T-cell (primary cell): ENCODE results near the gene PDGFC. TPM values are rescaled to one million over a fixed set of nuclear protein-coding genes. Genes with fewer than 3 reads are reported as not detected.

Experiments
- ATAC-seq, 4 experiments: fragments of 200-7000 bp in 3 of 4; fragments of 150-1000 bp in 1 of 4; cut with Tn5 transposase; replicated peaks in 1 of 4; 1 replicate in 3 of 4; 2 replicates in 1 of 4; pipeline ENCODE4 v1.10.0; 2021; ENCODE audit warnings: moderate library complexity in 3 of 4, mild to moderate bottlenecking in 2 of 4, moderate number of reproducible peaks in 1 of 4
- CTCF ChIA-PET, 2 donors: fragments of 300-600 bp; sonication (Branson Sonifier 250); formaldehyde crosslinking; loops; one replicate each; lab custom pipeline; 2022; ENCODE audit warnings: antibody characterized with exemption in 2 of 2; lab: Charles Lee
- POLR2A ChIA-PET, 2 donors: fragments of 300-600 bp; sonication (Branson Sonifier 250); formaldehyde crosslinking; loops; one replicate each; lab custom pipeline; 2022; ENCODE audit warnings: antibody characterized with exemption in 2 of 2; lab: Charles Lee
- DNase-seq, 35 experiments: peaks; one replicate each; pipeline versions ENCODE4 v3.0.0 to v3.0.0-alpha.2; 2013 to 2023
- H3K27ac ChIP-seq: one replicate; pipeline ENCODE4 v1.5.1; 2013; ENCODE audit warnings: low read length
- H3K27me3 ChIP-seq, 2 experiments: replicated peaks in 1 of 2; 1 replicate in 1 of 2; 2 replicates in 1 of 2; pipeline versions ENCODE4 v1.6.1 to v1.7.0; 2013; ENCODE audit warnings: low read length in 1 of 2, mixed read lengths in 1 of 2; ENCODE audit not compliant: control insufficient read depth in 2 of 2, insufficient read depth in 2 of 2; ENCODE audit errors: extremely low read depth in 1 of 2
- H3K36me3 ChIP-seq, 2 donors: 1 replicate in 1 of 2; 2 replicates in 1 of 2; pipeline versions ENCODE4 v1.6.1 to v1.7.0; 2013; ENCODE audit warnings: low read length in 1 of 2; ENCODE audit not compliant: control insufficient read depth in 2 of 2, insufficient read depth in 1 of 2; ENCODE audit errors: extremely low read depth in 1 of 2
- H3K4me1 ChIP-seq, 2 experiments: 1 replicate in 1 of 2; 2 replicates in 1 of 2; pipeline versions ENCODE4 v1.6.1 to v1.7.0; 2013; ENCODE audit warnings: low read length in 2 of 2, mixed read lengths in 1 of 2; ENCODE audit not compliant: insufficient read depth in 2 of 2, control insufficient read depth in 1 of 2; ENCODE audit errors: extremely low read depth in 1 of 2
- H3K4me3 ChIP-seq, 2 donors: 1 replicate in 1 of 2; 2 replicates in 1 of 2; pipeline versions ENCODE4 v1.5.1 to v1.7.0; 2013; ENCODE audit warnings: mild to moderate bottlenecking in 2 of 2, low read length in 1 of 2, moderate library complexity in 1 of 2; ENCODE audit not compliant: control insufficient read depth in 1 of 2; ENCODE audit errors: extremely low read depth in 1 of 2
- H3K9me3 ChIP-seq: 2 replicates; pipeline ENCODE4 v1.7.0; 2013
- H3K27ac Mint-ChIP-seq, 2 donors: one replicate each; pipeline ENCODE4 v1.8.0; 2020 to 2021; ENCODE audit warnings: mild to moderate bottlenecking in 2 of 2, mixed read lengths in 2 of 2
- H3K27me3 Mint-ChIP-seq, 2 donors: one replicate each; pipeline ENCODE4 v1.8.0; 2021 to 2022; ENCODE audit warnings: mixed read lengths in 2 of 2
- H3K36me3 Mint-ChIP-seq: one replicate; pipeline ENCODE4 v1.8.0; 2021; ENCODE audit warnings: mixed read lengths
- H3K4me1 Mint-ChIP-seq, 3 donors: one replicate each; pipeline ENCODE4 v1.8.0; 2020 to 2022; ENCODE audit warnings: mixed read lengths in 3 of 3, mild to moderate bottlenecking in 1 of 3
- H3K4me3 Mint-ChIP-seq, 3 donors: one replicate each; pipeline ENCODE4 v1.8.0; 2020 to 2022; ENCODE audit warnings: mild to moderate bottlenecking in 3 of 3, mixed read lengths in 3 of 3, moderate library complexity in 3 of 3
- H3K9me3 Mint-ChIP-seq, 3 donors: one replicate each; pipeline ENCODE4 v1.8.0; 2020 to 2022; ENCODE audit warnings: mixed read lengths in 3 of 3
- WGBS: methylation state at CpG from one replicate; pipeline ENCODE4 v1.1.5; 2013; ENCODE audit warnings: missing lambda C conversion rate; ENCODE audit not compliant: insufficient coverage; 5-methylcytosine and 5-hydroxymethylcytosine counted together
- total RNA-seq, 35 experiments: library from RNA in 6 of 35; stranded (reverse) in 6 of 35; fragments of 120-200 nt in 1 of 35; gene quantifications; one replicate each; pipeline versions ENCODE4 v1.2.1 to v1.2.4 and lab custom pipeline; 2013 to 2026

Gene PDGFC
- total RNA-seq, 5 donors from 2014 or later (not counting 1 experiment from before 2014, with no cell fraction given) = 0.12 to 1.5 (median 0.47) TPM

- CTCF ChIA-PET = no interaction called here
- Mint-ChIP-seq H3K27ac (no peak overlapping the region), H3K4me1 (no peaks in the 10 kb centered on the region), H3K4me3 (no peak overlapping the region), H3K9me3 (peaks cover 9 to 20% (median 12%) of the 10 kb centered on the region in 3 donors), H3K36me3 (no peaks in the 10 kb centered on the region), H3K27me3 (no peaks in the 10 kb centered on the region)
- DNase-seq = no peak
- WGBS = no CpG with 5 or more reads among the region's 6 CpGs
- no peak overlapping the region for H3K4me3 ChIP-seq
- POLR2A ChIA-PET = no interaction called here
- H3K36me3 ChIP-seq = no peaks in the 10 kb centered on the region
- no peak overlapping the region for H3K27ac ChIP-seq
- ATAC-seq = no peak
- no peaks in the 10 kb centered on the region for H3K4me1 ChIP-seq
- H3K9me3 ChIP-seq = no peaks in the 10 kb centered on the region
- no peaks in the 10 kb centered on the region for H3K27me3 ChIP-seq
Observed at GRCh38 chr4:156732634-156733033, 239.0 kb downstream of the PDGFC start.

DNA sequence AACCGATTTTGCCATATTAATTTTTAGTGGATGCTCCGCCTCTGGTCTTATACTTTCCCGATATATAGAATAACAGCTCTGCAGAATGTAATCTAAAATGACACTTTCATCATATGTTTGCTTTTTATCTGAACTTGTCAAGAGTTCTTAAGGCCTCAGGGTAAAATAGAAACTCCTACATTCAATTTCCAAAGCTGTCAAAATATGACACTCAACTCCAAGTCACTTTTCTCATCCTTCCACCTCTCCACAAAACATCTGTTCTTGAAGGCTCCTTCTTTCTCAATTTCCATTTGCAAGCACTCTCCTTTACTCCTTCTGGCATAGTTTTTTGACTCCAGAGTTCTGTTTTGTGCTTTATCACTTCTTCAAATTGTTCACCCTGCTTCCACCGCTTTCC is 242.2 kb downstream of the PDGFC start:
- no peak overlapping the region for H3K4me3 Mint-ChIP-seq
- H3K4me3 ChIP-seq = no peak overlapping the region
- no peak overlapping the region for H3K27ac Mint-ChIP-seq
- no peaks in the 10 kb centered on the region for H3K9me3 ChIP-seq
- ChIA-PET POLR2A (no interaction called here), CTCF (no interaction called here)
- no peak for DNase-seq
- no peaks in the 10 kb centered on the region for H3K4me1 Mint-ChIP-seq
- ATAC-seq = no peak
- no peaks in the 10 kb centered on the region for H3K27me3 ChIP-seq
- no peaks in the 10 kb centered on the region for H3K36me3 Mint-ChIP-seq
- H3K27ac ChIP-seq = no peak overlapping the region
- no peaks in the 10 kb centered on the region for H3K4me1 ChIP-seq
- no peaks in the 10 kb centered on the region for H3K27me3 Mint-ChIP-seq
- H3K36me3 ChIP-seq = no peaks in the 10 kb centered on the region
- no CpG with 5 or more reads among the region's 4 CpGs for WGBS
- H3K9me3 Mint-ChIP-seq = peaks cover 9 to 21% (median 12%) of the 10 kb centered on the region in 3 donors

- Mint-ChIP-seq H3K27ac (no peak overlapping the region), H3K4me3 (no peak overlapping the region), H3K4me1 (no peaks in the 10 kb centered on the region), H3K36me3 (no peaks in the 10 kb centered on the region), H3K27me3 (no peaks in the 10 kb centered on the region), H3K9me3 (peaks cover 2 to 9% (median 9%) of the 10 kb centered on the region in 3 donors)
- Histone ChIP-seq H3K4me3 (no peak overlapping the region), H3K4me1 (no peaks in the 10 kb centered on the region), H3K27me3 (no peaks in the 10 kb centered on the region), H3K27ac (no peak overlapping the region), H3K9me3 (no peaks in the 10 kb centered on the region), H3K36me3 (no peaks in the 10 kb centered on the region)
- no peak for ATAC-seq
- no peak for DNase-seq
- WGBS = 91% methylated on average over 2 of the region's 2 CpGs
- CTCF ChIA-PET = no interaction called here
- POLR2A ChIA-PET = no interaction called here
Observed at GRCh38 chr4:156725257-156725656, 246.3 kb downstream of the PDGFC start.

- ATAC-seq = no peak
- no peak overlapping the region for H3K4me3 Mint-ChIP-seq
- Histone ChIP-seq H3K4me1 (no peaks in the 10 kb centered on the region), H3K27me3 (no peaks in the 10 kb centered on the region), H3K27ac (no peak overlapping the region), H3K36me3 (no peaks in the 10 kb centered on the region), H3K4me3 (no peak overlapping the region), H3K9me3 (no peaks in the 10 kb centered on the region)
- ChIA-PET CTCF (no interaction called here), POLR2A (no interaction called here)
- no peaks in the 10 kb centered on the region for H3K4me1 Mint-ChIP-seq
- H3K27me3 Mint-ChIP-seq = no peaks in the 10 kb centered on the region
- DNase-seq = no peak
- WGBS = 76% methylated on average over 8 of the region's 11 CpGs
- H3K9me3 Mint-ChIP-seq = peaks cover 0 to 5% (median 4%) of the 10 kb centered on the region in 3 donors
- H3K36me3 Mint-ChIP-seq = no peaks in the 10 kb centered on the region
- H3K27ac Mint-ChIP-seq = no peak overlapping the region
Observed at GRCh38 chr4:156723951-156724668, 247.5 kb downstream of the PDGFC start.

- no peak for ATAC-seq
- H3K4me1 Mint-ChIP-seq = no peaks in the 10 kb centered on the region
- H3K27ac Mint-ChIP-seq = no peak overlapping the region
- ChIA-PET CTCF (no interaction called here), POLR2A (no interaction called here)
- Histone ChIP-seq H3K4me1 (no peaks in the 10 kb centered on the region), H3K9me3 (no peaks in the 10 kb centered on the region), H3K4me3 (no peak overlapping the region), H3K27ac (no peak overlapping the region), H3K36me3 (no peaks in the 10 kb centered on the region), H3K27me3 (no peaks in the 10 kb centered on the region)
- DNase-seq = no peak
- 72% methylated on average over 4 of the region's 8 CpGs for WGBS
- H3K9me3 Mint-ChIP-seq = peaks cover 2 to 8% (median 8%) of the 10 kb centered on the region in 3 donors
- no peaks in the 10 kb centered on the region for H3K27me3 Mint-ChIP-seq
- H3K4me3 Mint-ChIP-seq = no peak overlapping the region
- H3K36me3 Mint-ChIP-seq = no peaks in the 10 kb centered on the region
Observed at GRCh38 chr4:156718226-156718625, 253.4 kb downstream of the PDGFC start.

DNA sequence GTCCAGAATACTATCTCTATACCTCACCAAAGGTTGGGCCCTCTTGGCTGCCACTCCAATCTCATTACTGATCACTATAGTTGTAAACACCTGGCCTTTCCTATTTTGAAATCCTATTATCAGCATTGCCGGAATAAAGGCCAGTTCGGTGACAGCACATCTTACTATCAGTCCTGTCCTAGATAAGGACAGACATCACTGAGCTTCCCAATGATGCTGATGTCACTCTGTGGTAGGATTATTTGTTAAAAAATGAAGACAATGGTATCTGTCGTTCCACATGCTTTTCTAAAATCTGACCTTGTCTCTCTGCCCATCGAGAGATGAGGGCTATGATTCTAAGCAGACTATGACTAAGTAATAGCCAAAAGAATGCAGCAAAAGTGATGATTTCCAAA is 260.4 kb downstream of the PDGFC start:
- H3K9me3 Mint-ChIP-seq = peaks cover 0 to 7% (median 3%) of the 10 kb centered on the region in 3 donors
- ChIA-PET POLR2A (no interaction called here), CTCF (no interaction called here)
- ATAC-seq (no peak), DNase-seq (no peak)
- Histone ChIP-seq H3K9me3 (no peaks in the 10 kb centered on the region), H3K27ac (no peak overlapping the region), H3K4me1 (no peaks in the 10 kb centered on the region), H3K36me3 (no peaks in the 10 kb centered on the region), H3K27me3 (no peaks in the 10 kb centered on the region), H3K4me3 (no peak overlapping the region)
- H3K27me3 Mint-ChIP-seq = no peaks in the 10 kb centered on the region
- H3K4me3 Mint-ChIP-seq = no peak overlapping the region
- H3K4me1 Mint-ChIP-seq = no peaks in the 10 kb centered on the region
- H3K36me3 Mint-ChIP-seq = no peaks in the 10 kb centered on the region
- no peak overlapping the region for H3K27ac Mint-ChIP-seq
- WGBS = 100% methylated on average over 2 of the region's 4 CpGs
